ENCODE data around the gene PRSS57. TPM values are rescaled to one million over a fixed set of nuclear protein-coding genes. Genes with fewer than 3 reads are reported as not detected.

The PRSS57 gene
- total and polyA plus RNA-seq, 4 donors = 0.15 to 1.1 (median 0.33) TPM; not detected in 1

- peaks cover 95% of the 10 kb centered on the region for H3K36me3 ChIP-seq (ENCODE audit: control insufficient read depth, insufficient read depth, low read length)
These were observed 49.1 kb downstream of the PRSS57 start for GRCh38 chr19:645912-646778.

DNA sequence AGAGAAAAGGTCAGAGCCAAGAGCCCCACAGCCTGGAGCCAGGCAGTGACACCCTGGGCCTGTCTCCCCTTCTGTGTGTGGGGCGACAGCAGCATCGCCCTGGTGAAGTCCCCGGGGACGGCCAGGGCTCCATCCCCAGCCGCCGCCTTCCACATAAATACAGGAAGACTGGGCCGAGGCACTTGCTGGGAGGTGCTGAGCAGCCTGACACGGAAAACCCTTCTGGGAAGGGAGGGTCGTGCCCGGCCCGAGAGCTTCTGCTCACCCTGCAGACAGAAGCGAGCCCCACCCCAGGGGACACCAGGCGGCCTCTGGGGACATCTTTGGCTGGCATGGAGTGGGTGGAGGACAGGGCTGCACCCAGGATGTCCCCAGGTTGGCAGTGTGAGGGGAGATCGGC lies 50.5 kb downstream of the PRSS57 start:
- Histone ChIP-seq H3K4me3 (ENCODE audit: low read depth, low read length) (no peak overlapping the region), H3K4me1 (ENCODE audit: control insufficient read depth, insufficient read depth, low read length) (peaks cover 5% of the 10 kb centered on the region), H3K9me3 (ENCODE audit: control insufficient read depth, insufficient read depth, low read length) (no peaks in the 10 kb centered on the region), H3K36me3 (ENCODE audit: control insufficient read depth, insufficient read depth, low read length) (peaks cover 87% of the 10 kb centered on the region), H3K27me3 (ENCODE audit: control insufficient read depth, insufficient read depth, low read length) (no peaks in the 10 kb centered on the region), H3K27ac (ENCODE audit: low read depth, low read length) (no peak overlapping the region)
- 83% methylated on average over 14 of the region's 14 CpGs for WGBS (ENCODE audit: insufficient coverage)
- DNase-seq (ENCODE audit: low read depth in 4 of 6, low spot score in 6 of 6) = no peak

More at GRCh38 chr19:645912-646778, 49.1 kb downstream of the PRSS57 start:
- H3K9me3 ChIP-seq (ENCODE audit: control insufficient read depth, insufficient read depth, low read length) = no peaks in the 10 kb centered on the region
- no peak for DNase-seq (ENCODE audit: low read depth in 4 of 6, low spot score in 6 of 6)
- H3K27ac ChIP-seq (ENCODE audit: low read depth, low read length) = no peak overlapping the region
- H3K4me1 ChIP-seq (ENCODE audit: control insufficient read depth, insufficient read depth, low read length) = no peaks in the 10 kb centered on the region
- H3K27me3 ChIP-seq (ENCODE audit: control insufficient read depth, insufficient read depth, low read length) = no peaks in the 10 kb centered on the region
- H3K4me3 ChIP-seq (ENCODE audit: low read depth, low read length) = no peak overlapping the region
- 95% methylated on average over 62 of the region's 62 CpGs for WGBS (ENCODE audit: insufficient coverage)

DNA sequence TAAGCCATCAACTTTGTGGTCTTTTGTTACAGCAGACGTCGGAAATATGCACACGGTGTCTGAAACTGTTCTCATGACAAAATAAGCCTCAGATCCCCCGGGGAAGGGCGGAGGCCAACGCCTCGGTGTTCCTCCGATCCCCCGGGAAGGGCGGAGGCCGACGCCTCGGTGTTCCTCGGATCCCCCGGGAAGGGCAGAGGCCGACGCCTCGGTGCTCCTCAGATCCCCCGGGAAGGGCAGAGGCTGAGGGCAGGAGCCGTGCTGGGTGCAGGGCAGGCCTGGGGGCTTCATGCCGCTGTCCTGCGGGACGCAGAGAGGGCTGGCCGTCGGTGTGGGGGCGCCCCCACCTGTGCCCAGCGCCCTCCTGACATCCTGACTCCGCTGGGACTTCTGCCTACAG lies 50.9 kb downstream of the PRSS57 start:
- Histone ChIP-seq H3K27ac (ENCODE audit: low read depth, low read length) (no peak overlapping the region), H3K27me3 (ENCODE audit: control insufficient read depth, insufficient read depth, low read length) (no peaks in the 10 kb centered on the region), H3K4me3 (ENCODE audit: low read depth, low read length) (no peak overlapping the region), H3K36me3 (ENCODE audit: control insufficient read depth, insufficient read depth, low read length) (peaks cover 82% of the 10 kb centered on the region), H3K4me1 (ENCODE audit: control insufficient read depth, insufficient read depth, low read length) (peaks cover 7% of the 10 kb centered on the region), H3K9me3 (ENCODE audit: control insufficient read depth, insufficient read depth, low read length) (no peaks in the 10 kb centered on the region)
- DNase-seq (ENCODE audit: low read depth in 4 of 6, low spot score in 6 of 6) = no peak
- WGBS (ENCODE audit: insufficient coverage) = 82% methylated on average over 27 of the region's 28 CpGs

GRCh38 chr19:643736-644135 lies 51.5 kb downstream of the PRSS57 start:
- no peak for DNase-seq (ENCODE audit: low read depth in 4 of 6, low spot score in 6 of 6)
- Histone ChIP-seq H3K4me3 (ENCODE audit: low read depth, low read length) (no peak overlapping the region), H3K27me3 (ENCODE audit: control insufficient read depth, insufficient read depth, low read length) (no peaks in the 10 kb centered on the region), H3K36me3 (ENCODE audit: control insufficient read depth, insufficient read depth, low read length) (peaks cover 76% of the 10 kb centered on the region), H3K4me1 (ENCODE audit: control insufficient read depth, insufficient read depth, low read length) (peaks cover 13% of the 10 kb centered on the region), H3K9me3 (ENCODE audit: control insufficient read depth, insufficient read depth, low read length) (no peaks in the 10 kb centered on the region), H3K27ac (ENCODE audit: low read depth, low read length) (no peak overlapping the region)
- WGBS (ENCODE audit: insufficient coverage) = 79% methylated on average over 22 of the region's 24 CpGs

GRCh38 chr19:642767-643727 lies 52.2 kb downstream of the PRSS57 start:
- Histone ChIP-seq H3K36me3 (ENCODE audit: control insufficient read depth, insufficient read depth, low read length) (peaks cover 69% of the 10 kb centered on the region), H3K27ac (ENCODE audit: low read depth, low read length) (no peak overlapping the region), H3K4me1 (ENCODE audit: control insufficient read depth, insufficient read depth, low read length) (peaks cover 16% of the 10 kb centered on the region), H3K4me3 (ENCODE audit: low read depth, low read length) (no peak overlapping the region), H3K27me3 (ENCODE audit: control insufficient read depth, insufficient read depth, low read length) (no peaks in the 10 kb centered on the region), H3K9me3 (ENCODE audit: control insufficient read depth, insufficient read depth, low read length) (no peaks in the 10 kb centered on the region)
- no peak for DNase-seq (ENCODE audit: low read depth in 4 of 6, low spot score in 6 of 6)
- 84% methylated on average over 62 of the region's 70 CpGs for WGBS (ENCODE audit: insufficient coverage)

GRCh38 chr19:641702-642101 lies 53.5 kb downstream of the PRSS57 start:
- Histone ChIP-seq H3K36me3 (ENCODE audit: control insufficient read depth, insufficient read depth, low read length) (peaks cover 56% of the 10 kb centered on the region), H3K4me1 (ENCODE audit: control insufficient read depth, insufficient read depth, low read length) (peaks cover 16% of the 10 kb centered on the region), H3K27me3 (ENCODE audit: control insufficient read depth, insufficient read depth, low read length) (no peaks in the 10 kb centered on the region), H3K27ac (ENCODE audit: low read depth, low read length) (no peak overlapping the region), H3K4me3 (ENCODE audit: low read depth, low read length) (no peak overlapping the region), H3K9me3 (ENCODE audit: control insufficient read depth, insufficient read depth, low read length) (no peaks in the 10 kb centered on the region)
- WGBS (ENCODE audit: insufficient coverage) = 88% methylated on average over 15 of the region's 17 CpGs
- no peak for DNase-seq (ENCODE audit: low read depth in 4 of 6, low spot score in 6 of 6)

GRCh38 chr19:640606-641189 lies 54.6 kb downstream of the PRSS57 start:
- Histone ChIP-seq H3K4me1 (ENCODE audit: control insufficient read depth, insufficient read depth, low read length) (peaks cover 16% of the 10 kb centered on the region), H3K4me3 (ENCODE audit: low read depth, low read length) (no peak overlapping the region), H3K36me3 (ENCODE audit: control insufficient read depth, insufficient read depth, low read length) (peaks cover 46% of the 10 kb centered on the region), H3K27me3 (ENCODE audit: control insufficient read depth, insufficient read depth, low read length) (no peaks in the 10 kb centered on the region), H3K9me3 (ENCODE audit: control insufficient read depth, insufficient read depth, low read length) (no peaks in the 10 kb centered on the region), H3K27ac (ENCODE audit: low read depth, low read length) (no peak overlapping the region)
- DNase-seq (ENCODE audit: low read depth in 4 of 6, low spot score in 6 of 6) = no peak
- WGBS (ENCODE audit: insufficient coverage) = 84% methylated on average over 24 of the region's 31 CpGs

DNA sequence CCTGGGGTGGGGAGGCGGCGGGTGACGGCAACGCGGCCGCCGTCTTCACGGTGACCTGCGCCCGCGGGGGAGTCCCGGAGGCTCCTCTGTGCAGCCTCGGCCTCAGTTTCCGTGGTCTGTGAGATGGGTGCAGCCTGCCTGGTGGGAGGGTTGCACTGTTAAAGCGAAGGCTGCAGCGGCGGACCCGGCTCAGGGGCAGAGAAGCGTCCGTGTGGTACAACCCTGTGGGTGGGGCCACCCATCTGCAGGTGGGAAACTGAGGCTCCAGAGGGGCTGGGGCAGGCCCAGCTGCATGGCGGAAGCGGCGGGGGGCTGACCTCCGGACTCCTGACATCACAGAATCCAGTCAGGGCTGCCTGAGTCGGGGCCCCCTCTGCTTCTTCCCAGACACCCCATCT lies 55.1 kb downstream of the PRSS57 start:
- H3K9me3 ChIP-seq (ENCODE audit: control insufficient read depth, insufficient read depth, low read length) = no peaks in the 10 kb centered on the region
- no peak overlapping the region for H3K27ac ChIP-seq (ENCODE audit: low read depth, low read length)
- no peak for DNase-seq (ENCODE audit: low read depth in 4 of 6, low spot score in 6 of 6)
- H3K4me1 ChIP-seq (ENCODE audit: control insufficient read depth, insufficient read depth, low read length) = peaks cover 16% of the 10 kb centered on the region
- no peak overlapping the region for H3K4me3 ChIP-seq (ENCODE audit: low read depth, low read length)
- H3K36me3 ChIP-seq (ENCODE audit: control insufficient read depth, insufficient read depth, low read length) = peaks cover 45% of the 10 kb centered on the region
- WGBS (ENCODE audit: insufficient coverage) = 44% methylated on average over 25 of the region's 25 CpGs
- no peaks in the 10 kb centered on the region for H3K27me3 ChIP-seq (ENCODE audit: control insufficient read depth, insufficient read depth, low read length)

All from spinal cord (tissue), 10 donors.